ENCODE measurements around the gene IPO4.

DNA sequence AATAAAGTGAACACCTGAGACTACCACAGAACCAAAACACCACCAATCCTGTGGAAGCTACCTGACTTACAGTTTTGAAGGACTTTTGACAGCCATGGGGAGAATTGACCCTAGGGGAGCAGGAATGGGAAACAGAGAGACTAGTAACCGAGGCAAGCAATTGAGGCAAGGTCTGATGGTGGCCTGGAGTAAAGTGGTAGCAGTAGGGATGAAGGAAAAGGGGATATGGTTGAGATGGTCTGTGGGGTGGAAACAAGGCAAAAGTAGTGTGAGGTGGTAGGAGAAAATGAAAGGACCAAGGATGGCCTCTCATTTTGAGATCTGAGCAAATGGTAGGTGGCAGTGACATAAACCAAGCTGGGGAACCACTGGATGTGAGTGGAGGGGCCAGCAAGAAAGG lies 31.8 kb downstream of the IPO4 start:
- TF ChIP-seq POLR2A (IDR thresholded peaks at IDR 0.05): no peak
- TF ChIP-seq, protein P1, sequence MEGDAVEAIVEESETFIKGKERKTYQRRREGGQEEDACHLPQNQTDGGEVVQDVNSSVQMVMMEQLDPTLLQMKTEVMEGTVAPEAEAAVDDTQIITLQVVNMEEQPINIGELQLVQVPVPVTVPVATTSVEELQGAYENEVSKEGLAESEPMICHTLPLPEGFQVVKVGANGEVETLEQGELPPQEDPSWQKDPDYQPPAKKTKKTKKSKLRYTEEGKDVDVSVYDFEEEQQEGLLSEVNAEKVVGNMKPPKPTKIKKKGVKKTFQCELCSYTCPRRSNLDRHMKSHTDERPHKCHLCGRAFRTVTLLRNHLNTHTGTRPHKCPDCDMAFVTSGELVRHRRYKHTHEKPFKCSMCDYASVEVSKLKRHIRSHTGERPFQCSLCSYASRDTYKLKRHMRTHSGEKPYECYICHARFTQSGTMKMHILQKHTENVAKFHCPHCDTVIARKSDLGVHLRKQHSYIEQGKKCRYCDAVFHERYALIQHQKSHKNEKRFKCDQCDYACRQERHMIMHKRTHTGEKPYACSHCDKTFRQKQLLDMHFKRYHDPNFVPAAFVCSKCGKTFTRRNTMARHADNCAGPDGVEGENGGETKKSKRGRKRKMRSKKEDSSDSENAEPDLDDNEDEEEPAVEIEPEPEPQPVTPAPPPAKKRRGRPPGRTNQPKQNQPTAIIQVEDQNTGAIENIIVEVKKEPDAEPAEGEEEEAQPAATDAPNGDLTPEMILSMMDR (IDR thresholded peaks at IDR 0.05): no peak

Measured in right lobe of liver (tissue), 4 donors.